ENCODE data around the gene ACSF3.

The ACSF3 gene

DNA sequence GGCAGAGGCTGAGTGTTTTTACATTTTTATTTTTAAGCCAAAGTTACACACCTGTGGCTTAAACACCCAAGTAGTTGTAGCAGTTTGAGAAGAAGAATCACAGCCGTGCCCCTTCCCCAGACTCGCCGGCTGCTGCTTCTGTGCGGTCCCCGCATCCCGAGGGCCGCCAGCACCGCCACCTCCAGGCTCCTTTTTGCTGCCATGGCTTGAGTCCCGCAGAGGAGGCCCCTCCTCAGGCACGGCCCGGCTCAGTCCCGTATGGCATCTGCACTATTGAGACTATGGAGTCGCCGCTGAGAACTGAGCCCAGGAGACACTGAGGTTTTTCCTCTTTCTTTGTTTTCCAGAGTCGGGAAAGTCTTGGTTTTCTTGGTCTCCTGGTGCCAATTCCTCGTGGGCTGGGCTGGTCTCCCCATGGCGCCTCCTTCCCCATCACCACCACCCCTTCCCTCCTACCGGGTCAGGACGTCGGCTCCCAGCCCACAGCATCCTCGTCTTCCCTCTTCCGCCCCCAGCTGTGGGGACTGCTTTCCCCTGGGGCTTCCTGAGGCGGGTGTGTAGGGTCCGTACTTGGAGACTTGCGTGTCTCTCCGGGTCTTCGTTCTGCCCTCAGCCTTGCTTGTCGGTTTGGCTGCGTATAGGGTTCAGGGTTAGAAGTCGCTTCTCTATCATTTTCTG, 45.3 kb downstream of the ACSF3 start:
- TF ChIP-seq, protein P1, sequence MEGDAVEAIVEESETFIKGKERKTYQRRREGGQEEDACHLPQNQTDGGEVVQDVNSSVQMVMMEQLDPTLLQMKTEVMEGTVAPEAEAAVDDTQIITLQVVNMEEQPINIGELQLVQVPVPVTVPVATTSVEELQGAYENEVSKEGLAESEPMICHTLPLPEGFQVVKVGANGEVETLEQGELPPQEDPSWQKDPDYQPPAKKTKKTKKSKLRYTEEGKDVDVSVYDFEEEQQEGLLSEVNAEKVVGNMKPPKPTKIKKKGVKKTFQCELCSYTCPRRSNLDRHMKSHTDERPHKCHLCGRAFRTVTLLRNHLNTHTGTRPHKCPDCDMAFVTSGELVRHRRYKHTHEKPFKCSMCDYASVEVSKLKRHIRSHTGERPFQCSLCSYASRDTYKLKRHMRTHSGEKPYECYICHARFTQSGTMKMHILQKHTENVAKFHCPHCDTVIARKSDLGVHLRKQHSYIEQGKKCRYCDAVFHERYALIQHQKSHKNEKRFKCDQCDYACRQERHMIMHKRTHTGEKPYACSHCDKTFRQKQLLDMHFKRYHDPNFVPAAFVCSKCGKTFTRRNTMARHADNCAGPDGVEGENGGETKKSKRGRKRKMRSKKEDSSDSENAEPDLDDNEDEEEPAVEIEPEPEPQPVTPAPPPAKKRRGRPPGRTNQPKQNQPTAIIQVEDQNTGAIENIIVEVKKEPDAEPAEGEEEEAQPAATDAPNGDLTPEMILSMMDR (IDR thresholded peaks at IDR 0.05; ENCODE audit: low read depth, low read length, missing control alignments) = no peak
- DNase-seq (ENCODE audit: extremely low read depth, low read depth) = no peak
- H3K4me3 ChIP-seq (replicated peaks; ENCODE audit: low read depth, low read length) = no peak overlapping the region

DNA sequence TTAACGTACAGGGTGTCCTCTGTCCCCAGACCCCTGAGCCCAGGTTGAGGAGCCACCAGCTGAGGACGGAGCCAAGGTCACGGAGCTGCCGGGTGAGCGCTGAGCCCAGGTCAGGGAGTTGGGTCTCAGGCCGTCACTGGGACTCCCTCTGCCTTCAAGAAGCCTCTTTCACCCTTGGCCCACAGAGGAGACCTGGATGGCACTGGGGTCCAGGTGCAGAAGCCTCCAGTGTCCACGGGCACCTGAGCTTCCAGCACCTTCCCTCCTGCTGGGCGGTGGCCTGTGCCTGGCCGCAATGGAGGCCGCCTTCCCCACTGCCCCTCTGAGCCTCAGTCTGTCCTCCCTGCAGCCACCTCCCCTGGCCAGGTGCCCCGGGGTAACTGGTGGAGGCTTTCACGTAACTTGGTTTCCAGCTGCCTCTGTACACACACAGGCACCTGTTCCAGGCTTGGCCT, 46.3 kb downstream of the ACSF3 start:
- no peak overlapping the region for H3K4me3 ChIP-seq (replicated peaks; ENCODE audit: low read depth, low read length)
- DNase-seq (ENCODE audit: extremely low read depth, low read depth) = no peak
- TF ChIP-seq, protein P1 (IDR thresholded peaks at IDR 0.05; ENCODE audit: low read depth, low read length, missing control alignments) = no peak

DNA sequence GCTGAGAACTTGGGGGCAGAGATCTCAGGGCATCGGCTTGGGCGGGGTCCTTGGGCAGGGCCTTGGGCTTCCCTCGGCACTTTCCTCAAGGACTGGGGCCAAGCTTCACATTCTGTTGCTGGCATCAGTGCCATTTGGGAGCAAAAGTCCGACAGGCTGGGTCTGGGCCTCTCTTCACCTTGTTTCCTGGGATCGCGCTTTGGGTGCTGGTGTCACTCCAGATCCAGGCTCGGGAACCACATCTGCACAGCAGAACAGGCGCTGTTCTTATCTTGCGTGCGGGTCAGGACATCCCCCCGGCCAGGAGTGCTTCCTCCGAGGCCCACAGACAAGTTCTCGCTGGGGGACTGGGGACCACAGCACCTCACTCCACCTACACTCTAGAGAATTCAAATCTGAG, 46.7 kb downstream of the ACSF3 start:
- no peak overlapping the region for H3K4me3 ChIP-seq (replicated peaks; ENCODE audit: low read depth, low read length)
- TF ChIP-seq, protein P1 (IDR thresholded peaks at IDR 0.05; ENCODE audit: low read depth, low read length, missing control alignments) = no peak
- no peak for DNase-seq (ENCODE audit: extremely low read depth, low read depth)

DNA sequence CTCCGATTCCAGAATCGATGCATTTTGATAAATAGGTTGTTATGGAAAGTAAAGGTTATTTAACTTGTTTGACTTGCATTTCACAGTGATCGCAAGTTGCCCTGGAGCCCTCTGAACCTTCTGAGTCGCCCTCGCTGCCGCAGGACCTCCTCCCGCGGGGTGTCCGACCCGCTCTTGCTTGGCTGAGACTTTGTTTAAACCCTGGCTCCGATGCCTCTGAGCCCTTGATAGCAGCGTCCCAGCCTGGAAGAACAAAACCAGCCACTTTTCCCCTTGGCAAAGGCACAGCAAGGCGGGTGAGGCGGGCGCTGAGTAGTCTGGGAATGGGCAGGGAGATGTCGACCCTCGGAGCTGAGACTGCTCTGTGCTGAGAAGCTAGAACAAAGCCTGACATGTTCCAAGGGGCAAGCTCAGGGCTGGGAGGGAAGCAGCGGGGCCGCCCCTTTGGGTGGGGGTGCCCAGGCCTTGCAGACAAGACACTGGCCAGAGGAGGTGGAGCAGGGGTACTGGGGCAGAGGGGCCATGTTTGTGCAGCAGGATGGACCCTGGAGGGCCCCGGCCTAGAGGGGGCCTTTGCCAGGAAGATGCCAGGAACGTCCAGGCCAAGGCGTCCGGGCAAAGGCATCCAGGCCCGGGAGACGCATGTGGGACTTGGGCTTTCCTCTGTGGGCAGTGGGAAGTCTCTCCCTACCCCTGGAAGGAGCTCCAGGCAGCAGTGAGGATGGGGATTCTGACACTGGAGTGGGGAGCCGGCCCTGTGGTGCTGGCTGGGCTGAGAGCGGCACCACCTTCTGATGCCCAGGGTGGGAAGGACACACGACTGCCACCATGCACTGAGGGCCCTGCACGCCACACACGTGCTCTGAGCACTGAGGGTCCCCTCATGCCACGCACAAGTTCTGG, 47.6 kb downstream of the ACSF3 start:
- no peak for DNase-seq (ENCODE audit: extremely low read depth, low read depth)
- TF ChIP-seq, protein P1 (IDR thresholded peaks at IDR 0.05; ENCODE audit: low read depth, low read length, missing control alignments) = no peak
- H3K4me3 ChIP-seq (replicated peaks; ENCODE audit: low read depth, low read length) = no peak overlapping the region

DNA sequence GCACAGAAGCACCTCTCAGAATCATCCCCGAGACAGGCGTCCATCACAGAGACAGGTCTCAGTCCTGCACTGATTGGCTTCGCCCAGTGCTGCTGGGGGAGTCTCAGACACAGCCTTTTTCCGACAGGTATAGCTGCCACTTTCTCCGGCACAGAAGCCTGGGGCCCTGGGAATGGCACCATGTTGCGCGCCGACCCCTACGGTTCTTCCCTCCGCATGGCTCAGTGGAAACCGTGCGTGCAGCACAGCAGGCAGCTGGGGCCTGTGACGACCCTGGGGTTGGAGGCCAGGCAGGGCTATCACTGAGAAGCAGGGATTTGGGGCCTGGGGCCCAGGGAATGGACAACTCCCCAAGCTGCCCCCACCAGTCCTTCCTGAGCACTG, 48.2 kb downstream of the ACSF3 start:
- TF ChIP-seq, protein P1 (IDR thresholded peaks at IDR 0.05; ENCODE audit: low read depth, low read length, missing control alignments) = no peak
- H3K4me3 ChIP-seq (replicated peaks; ENCODE audit: low read depth, low read length) = no peak overlapping the region
- no peak for DNase-seq (ENCODE audit: extremely low read depth, low read depth)

DNA sequence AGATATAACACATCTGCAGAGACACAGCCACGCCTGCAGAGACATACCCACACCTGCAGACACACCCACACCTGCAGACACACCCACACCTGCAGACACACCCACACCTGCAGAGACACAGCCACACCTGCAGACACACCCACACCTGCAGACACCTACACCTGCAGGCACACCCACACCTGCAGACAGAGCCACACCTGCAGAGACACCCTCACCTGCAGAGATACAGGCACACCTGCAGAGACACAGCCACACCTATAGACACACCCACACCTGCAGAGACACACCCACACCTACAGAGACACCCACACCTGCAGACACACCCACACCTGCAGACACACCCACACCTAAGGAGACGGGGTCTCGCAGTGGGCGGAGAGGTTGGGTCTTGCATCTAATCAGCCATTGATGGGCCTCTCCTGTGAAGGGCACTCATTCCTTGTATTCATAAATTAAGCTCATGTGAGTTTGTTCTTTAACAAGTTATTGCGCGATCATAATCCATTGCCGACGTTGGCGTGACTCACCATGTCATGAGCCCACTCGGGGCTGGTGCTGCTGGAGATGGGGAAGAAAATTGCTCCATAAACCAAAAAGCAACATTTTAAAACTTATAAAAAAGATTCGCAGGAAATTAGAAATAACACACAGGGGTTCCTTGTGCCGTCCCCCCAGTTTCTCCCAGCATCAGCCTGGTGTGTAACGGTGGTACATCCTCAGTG, 49.0 kb downstream of the ACSF3 start:
- TF ChIP-seq, protein P1 (IDR thresholded peaks at IDR 0.05; ENCODE audit: low read depth, low read length, missing control alignments) = no peak
- no peak overlapping the region for H3K4me3 ChIP-seq (replicated peaks; ENCODE audit: low read depth, low read length)
- DNase-seq (ENCODE audit: extremely low read depth, low read depth) = no peak

All from HFF-Myc (cell line).